HepG2 (cell line): ENCODE results near the gene ITGA2. TPM values are rescaled to one million over a fixed set of nuclear protein-coding genes. Genes with fewer than 3 reads are reported as not detected.

Experiments
- ATAC-seq: fragments of 200-7000 bp; cut with Tn5 transposase; 3 replicates; pipeline ENCODE4 v1.9.1; 2020; ENCODE audit warnings: mild to moderate bottlenecking, moderate library complexity
- BruUV-seq: library from RNA; stranded (reverse); fragments of 400-500 nt; replicated peaks from 2 replicates; lab custom pipeline; 2021; lab: Mats Ljungman, UMichigan
- CTCF ChIA-PET: fragments of 300-600 bp; formaldehyde crosslinking; extraction: SDS; loops from one replicate; lab custom pipeline; 2021; ENCODE audit warnings: low total read pairs, inconsistent platforms, low intra/inter-chr PET ratio; lab: Yijun Ruan, JAX
- POLR2A ChIA-PET: fragments of 350-600 bp; sonication (Branson Sonifier 250); formaldehyde crosslinking; loops from one replicate; lab custom pipeline; 2020; ENCODE audit warnings: antibody characterized with exemption, inconsistent platforms; lab: Yijun Ruan, JAX
- DNase-seq: peaks from one replicate; pipeline ENCODE4 v3.0.0-alpha.2; 2015; ENCODE audit warnings: low spot score
- FAIRE-seq: peaks from 3 replicates; lab custom pipeline; 2011; peaks lifted over from hg19 to GRCh38; lab: Jason Lieb, UNC
- H2AFZ ChIP-seq: one replicate; pipeline ENCODE4 v1.6.1; 2011; ENCODE audit warnings: low read length, inconsistent platforms
- H3K27ac ChIP-seq: fragments of 300-600 bp; 3 replicates; pipeline ENCODE4 v1.8.0; 2011; ENCODE audit warnings: mixed run types, mild to moderate bottlenecking, mixed read lengths, low read length, inconsistent platforms; ENCODE audit not compliant: insufficient read depth; ENCODE audit errors: extremely low read length
- H3K27me3 ChIP-seq, 2 experiments: fragments of 200-600 bp in 1 of 2; 2 replicates in 1 of 2; 3 replicates in 1 of 2; pipeline versions ENCODE4 v1.6.0 to v1.8.0; 2011; ENCODE audit warnings: low read length in 2 of 2, mild to moderate bottlenecking in 2 of 2, moderate library complexity in 2 of 2, inconsistent platforms in 1 of 2; ENCODE audit not compliant: insufficient read depth in 2 of 2, control insufficient read depth in 1 of 2
- H3K36me3 ChIP-seq, 2 experiments: fragments of 200-600 bp in 1 of 2; replicated peaks in 1 of 2; 2 replicates in 1 of 2; 3 replicates in 1 of 2; pipeline versions ENCODE4 v1.5.1 to v1.8.0; 2011; ENCODE audit warnings: low read length in 2 of 2, inconsistent platforms in 1 of 2; ENCODE audit not compliant: insufficient read depth in 2 of 2, control insufficient read depth in 1 of 2
- H3K4me1 ChIP-seq: 2 replicates; pipeline ENCODE4 v1.5.1; 2012; ENCODE audit warnings: low read length, inconsistent platforms; ENCODE audit not compliant: insufficient read depth
- H3K4me2 ChIP-seq: 2 replicates; pipeline ENCODE4 v1.6.0; 2011; ENCODE audit warnings: low read depth, low read length, inconsistent platforms
- H3K4me3 ChIP-seq, 3 experiments: fragments of 200-600 bp in 1 of 3; sonication (generic), shearing (Covaris generic) in 1 of 3; replicated peaks in 1 of 3; 2 replicates each; pipeline ENCODE4 v1.5.1; 2011 to 2016; ENCODE audit warnings: low read length in 3 of 3, inconsistent platforms in 2 of 3, low read depth in 2 of 3, mild to moderate bottlenecking in 2 of 3, control low read depth in 1 of 3, mixed read lengths in 1 of 3; ENCODE audit not compliant: insufficient read depth in 1 of 3
- H3K79me2 ChIP-seq: one replicate; pipeline ENCODE4 v1.6.1; 2011; ENCODE audit warnings: low read length, inconsistent platforms; ENCODE audit not compliant: insufficient read depth
- H3K9ac ChIP-seq: 2 replicates; pipeline ENCODE4 v1.6.0; 2011; ENCODE audit warnings: mild to moderate bottlenecking, low read depth, low read length, inconsistent platforms; ENCODE audit not compliant: insufficient read depth
- H3K9me3 ChIP-seq: 2 replicates; pipeline ENCODE4 v1.5.1; 2012; ENCODE audit warnings: mild to moderate bottlenecking, low read length
- H4K20me1 ChIP-seq: 2 replicates; pipeline ENCODE4 v1.6.0; 2011; ENCODE audit warnings: inconsistent platforms, mild to moderate bottlenecking, low read length, moderate library complexity; ENCODE audit not compliant: insufficient read depth
- CREM ChIP-seq, 2 experiments: sonication (generic) in 1 of 2; formaldehyde crosslinking in 1 of 2; IDR thresholded peaks; 2 replicates each; pipeline versions ENCODE4 v1.4.0 to v1.6.1; 2016 to 2020; ENCODE audit warnings: antibody characterized with exemption in 1 of 2, mild to moderate bottlenecking in 1 of 2, missing genetic modification reagents in 1 of 2
- E2F1 ChIP-seq: sonication (generic); formaldehyde crosslinking; IDR thresholded peaks from 2 replicates; pipeline ENCODE4 v1.5.0; 2020; ENCODE audit warnings: missing genetic modification reagents
- E2F2 ChIP-seq: sonication (generic); formaldehyde crosslinking; IDR thresholded peaks from 2 replicates; pipeline ENCODE4 v1.4.0; 2020; ENCODE audit warnings: missing genetic modification reagents, borderline replicate concordance
- ESRRA ChIP-seq: sonication (generic); formaldehyde crosslinking; IDR thresholded peaks from 2 replicates; pipeline ENCODE4 v1.5.1; 2020; ENCODE audit warnings: mild to moderate bottlenecking, low read depth, missing genetic modification reagents
- GFI1 ChIP-seq: sonication (generic); formaldehyde crosslinking; IDR thresholded peaks from 2 replicates; pipeline ENCODE4 v1.5.0; 2020; ENCODE audit warnings: missing genetic modification reagents, mild to moderate bottlenecking, borderline replicate concordance
- HMG20A ChIP-seq: IDR thresholded peaks from 2 replicates; pipeline ENCODE4 v1.6.1; 2016; ENCODE audit warnings: borderline replicate concordance
- MXI1 ChIP-seq: IDR thresholded peaks from 3 replicates; pipeline ENCODE4 v1.6.1; 2012; ENCODE audit warnings: low read depth, low read length, inconsistent platforms, borderline replicate concordance
- RFX1 ChIP-seq: fragments of 450-650 bp; IDR thresholded peaks from 2 replicates; pipeline ENCODE4 v1.6.1; 2017
- ZBTB43 ChIP-seq: sonication (generic); formaldehyde crosslinking; conservative IDR thresholded peaks from 2 replicates; pipeline ENCODE4 v1.4.0; 2020; ENCODE audit warnings: missing genetic modification reagents
- ZFP91 ChIP-seq: sonication (generic); formaldehyde crosslinking; IDR thresholded peaks from 2 replicates; pipeline ENCODE4 v1.9.0; 2022; ENCODE audit warnings: missing genetic modification reagents, mild to moderate bottlenecking, borderline replicate concordance
- ZHX1 ChIP-seq: sonication (generic); formaldehyde crosslinking; IDR thresholded peaks from 2 replicates; pipeline ENCODE4 v1.8.1; 2022; ENCODE audit warnings: low read depth, mild to moderate bottlenecking, missing genetic modification reagents
- ZNF891 ChIP-seq: sonication (generic); formaldehyde crosslinking; IDR thresholded peaks from 2 replicates; pipeline ENCODE4 v1.5.0; 2020; ENCODE audit warnings: mild to moderate bottlenecking, missing genetic modification reagents
- WGBS: methylation state at CpG from one replicate; pipeline ENCODE4 v1.1.6; 2017; ENCODE audit warnings: low lambda C conversion rate; 5-methylcytosine and 5-hydroxymethylcytosine counted together
- in situ Hi-C: cut with HindIII; loops from 2 replicates; pipeline ENCODE4 v1.10.0; 2017; ENCODE audit warnings: low pct_unique_long_range_greater_than_20kb; ENCODE audit not compliant: extremely low pct_ligation_motif_present
- intact Hi-C: fragments of 100-400 bp; cut with micrococcal nuclease; formaldehyde crosslinking; loops from one replicate; pipeline ENCODE4 v1.10.0; 2022; ENCODE audit not compliant: unreplicated experiment
- polyA plus RNA-seq, 8 experiments: library from polyadenylated mRNA; depleted of rRNA in 3 of 8; stranded (reverse) in 7 of 8; unstranded in 1 of 8; fragments of >200 nt; fragmentation: Illumina TruSeq in 4 of 8; extraction: Trizol in 4 of 8; gene quantifications; 2 replicates each; pipeline versions ENCODE4 v1.2.1 to v1.2.3, GENCODE V29; 2011 to 2016; ENCODE audit warnings: low read depth in 4 of 8, missing spikeins in 1 of 8, mixed read lengths in 1 of 8; ENCODE audit not compliant: insufficient read depth in 1 of 8
- total RNA-seq, 5 experiments: library from RNA; depleted of rRNA; stranded (reverse); fragments of >200 nt; fragmentation: Illumina TruSeq; extraction: Trizol; gene quantifications; 2 replicates each; pipeline ENCODE4 v1.2.3, GENCODE V29; 2016; ENCODE audit warnings: low read depth in 1 of 5

The ITGA2 gene
- total and polyA plus RNA-seq, 2 of the 13 experiments (the other 11 are each of a cell fraction or from before 2014, with no cell fraction given), result 15.8 to 58.3 TPM

GRCh38 chr5:52956014-52956413 lies 33.1 kb upstream of the ITGA2 start (continued):
- TF ChIP-seq ZBTB43 (CRISPR knock-in tag), result 0 out of 2 replicates have a peak, but pooled peaks have one; percentile 25
- TF ChIP-seq CREM (IDR thresholded peaks at IDR 0.05), result no peak
- TF ChIP-seq CREM (CRISPR knock-in tag; IDR thresholded peaks at IDR 0.05), result no peak
- TF ChIP-seq HMG20A, result 0 out of 2 replicates have a peak, but pooled peaks have one; percentile 1
- no peak for TF ChIP-seq MXI1
- TF ChIP-seq ZHX1 (CRISPR knock-in tag), result no peak
- no peak for TF ChIP-seq ZNF891 (CRISPR knock-in tag)

- in situ Hi-C loops (loop anchor here (10.0 kb wide), 1 partner anchor 78 kb away; no protein-coding TSS in a partner anchor), intact Hi-C loops (loop anchor here (1.0 to 2.0 kb wide), 2 partner anchors 9 to 32 kb away; partner anchors contain the start of gene ITGA2)
- WGBS, result 2% methylated on average over 6 of the region's 6 CpGs
- H3K27me3 ChIP-seq, result no peaks in the 10 kb centered on the region
- BruUV-seq, result no TSS peak
- H3K4me1 ChIP-seq, result peaks cover 48% of the 10 kb centered on the region
- ATAC-seq, result peak; percentile 86
- CTCF ChIA-PET, result no interaction called here
- peak; percentile 75 for DNase-seq
- peak overlapping the region in 2 of 3 experiments; percentile 27 to 34; a peak in 3 of 6 replicates for H3K4me3 ChIP-seq
- no peaks in the 10 kb centered on the region for H4K20me1 ChIP-seq
- POLR2A ChIA-PET, result interaction anchor here (0.8 to 3.7 kb wide), 4 partner anchors 9 to 79 kb away, joined by 3 to 35 read pairs (median 4); partner anchors contain the start of gene ITGA2
- peak overlapping the region; percentile 33 for H3K9ac ChIP-seq
- no peak overlapping the region for H2AFZ ChIP-seq
- H3K36me3 ChIP-seq, result 0 out of 5 replicates have a peak, but pooled peaks cover 0 to 3% of the 10 kb centered on the region in 2 experiments
- peak; percentile 82 for FAIRE-seq
- no peaks in the 10 kb centered on the region for H3K9me3 ChIP-seq
- H3K27ac ChIP-seq, result peak overlapping the region; percentile 66
- no peaks in the 10 kb centered on the region for H3K79me2 ChIP-seq
- H3K4me2 ChIP-seq, result peak overlapping the region; percentile 72
- TF ChIP-seq ZFP91 (CRISPR knock-in tag) (no peak), ESRRA (CRISPR knock-in tag) (0 out of 2 replicates have a peak, but pooled peaks have one; percentile 29), RFX1 (no peak), GFI1 (no peak; the same call in 1 of the 2 replicates), E2F1 (CRISPR knock-in tag) (no peak), E2F2 (CRISPR knock-in tag) (no peak)
Observed at GRCh38 chr5:52956915-52957747, 32.0 kb upstream of the ITGA2 start.
